Measurements from ENCODE around the gene ZBTB25.

- TF ChIP-seq CTCF (IDR thresholded peaks at IDR 0.05) (peak; percentile 36 to 54 (median 42)), POLR2A (IDR thresholded peaks at IDR 0.05) (no peak)
Measured at GRCh38 chr14:64478634-64479250, 24.9 kb downstream of the ZBTB25 start.
